Neural cell (in vitro differentiated cells): ENCODE results near the gene RGS19.

Experiments used
- EP300 ChIP-seq: fragments of 450-650 bp; conservative IDR thresholded peaks from 2 replicates; pipeline ENCODE4 v1.6.1; 2014; ENCODE audit warnings: antibody characterized with exemption, mild to moderate bottlenecking, moderate library complexity; ENCODE audit not compliant: poor library complexity, severe bottlenecking
- MXI1 ChIP-seq: fragments of 450-650 bp; conservative IDR thresholded peaks from 2 replicates; pipeline ENCODE4 v1.6.1; 2014; ENCODE audit warnings: antibody characterized with exemption, mild to moderate bottlenecking; ENCODE audit not compliant: poor library complexity, severe bottlenecking
- POLR2AphosphoS5 ChIP-seq: IDR thresholded peaks from 2 replicates; pipeline ENCODE4 v1.6.1; 2012
- RAD21 ChIP-seq: fragments of 450-650 bp; conservative IDR thresholded peaks from 2 replicates; pipeline ENCODE4 v1.6.1; 2014; ENCODE audit warnings: antibody characterized with exemption, mild to moderate bottlenecking, moderate library complexity
- TF ChIP-seq, protein P1 (sequence below): fragments of 450-650 bp; IDR thresholded peaks from 2 replicates; pipeline ENCODE4 v1.5.1; 2014; ENCODE audit warnings: antibody characterized with exemption, mild to moderate bottlenecking, moderate library complexity; ENCODE audit not compliant: poor library complexity, severe bottlenecking

DNA sequence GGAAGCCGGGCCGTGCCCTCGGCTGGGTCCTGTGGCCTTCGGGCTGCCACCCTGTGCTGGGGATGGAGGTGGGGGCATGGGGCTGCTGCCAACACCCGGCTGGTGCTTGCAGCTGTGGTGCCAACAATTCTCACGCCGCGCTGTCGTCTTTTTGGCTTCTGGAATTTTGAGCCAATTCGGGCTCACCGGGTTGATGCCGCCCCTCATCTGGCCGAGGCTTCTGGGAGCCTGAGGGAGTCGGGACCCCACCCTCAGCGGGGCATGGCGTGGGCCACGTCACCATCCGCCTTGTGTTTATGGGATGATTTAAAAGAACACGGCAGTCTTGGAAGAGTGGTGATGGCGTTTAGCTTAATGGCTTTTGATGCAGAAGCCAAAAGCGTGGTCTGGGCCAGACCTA, 36.7 kb upstream of the RGS19 start:
- TF ChIP-seq, protein P1, sequence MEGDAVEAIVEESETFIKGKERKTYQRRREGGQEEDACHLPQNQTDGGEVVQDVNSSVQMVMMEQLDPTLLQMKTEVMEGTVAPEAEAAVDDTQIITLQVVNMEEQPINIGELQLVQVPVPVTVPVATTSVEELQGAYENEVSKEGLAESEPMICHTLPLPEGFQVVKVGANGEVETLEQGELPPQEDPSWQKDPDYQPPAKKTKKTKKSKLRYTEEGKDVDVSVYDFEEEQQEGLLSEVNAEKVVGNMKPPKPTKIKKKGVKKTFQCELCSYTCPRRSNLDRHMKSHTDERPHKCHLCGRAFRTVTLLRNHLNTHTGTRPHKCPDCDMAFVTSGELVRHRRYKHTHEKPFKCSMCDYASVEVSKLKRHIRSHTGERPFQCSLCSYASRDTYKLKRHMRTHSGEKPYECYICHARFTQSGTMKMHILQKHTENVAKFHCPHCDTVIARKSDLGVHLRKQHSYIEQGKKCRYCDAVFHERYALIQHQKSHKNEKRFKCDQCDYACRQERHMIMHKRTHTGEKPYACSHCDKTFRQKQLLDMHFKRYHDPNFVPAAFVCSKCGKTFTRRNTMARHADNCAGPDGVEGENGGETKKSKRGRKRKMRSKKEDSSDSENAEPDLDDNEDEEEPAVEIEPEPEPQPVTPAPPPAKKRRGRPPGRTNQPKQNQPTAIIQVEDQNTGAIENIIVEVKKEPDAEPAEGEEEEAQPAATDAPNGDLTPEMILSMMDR = no peak
- TF ChIP-seq POLR2AphosphoS5 = no peak
- TF ChIP-seq MXI1 = no peak
- TF ChIP-seq RAD21 = no peak
- TF ChIP-seq EP300 = no peak
